ENCODE results near the gene STAP1. TPM values are rescaled to one million over a fixed set of nuclear protein-coding genes. Genes with fewer than 3 reads are reported as not detected.
"Not testable (repeated sequence)": the region's sequence is repeated elsewhere in the genome, so short reads cannot be mapped to it uniquely, and the experiment has no call there.

Gene STAP1
- total and polyA plus RNA-seq, 4 donors: 0.03 to 0.51 (median 0.29) TPM

DNA sequence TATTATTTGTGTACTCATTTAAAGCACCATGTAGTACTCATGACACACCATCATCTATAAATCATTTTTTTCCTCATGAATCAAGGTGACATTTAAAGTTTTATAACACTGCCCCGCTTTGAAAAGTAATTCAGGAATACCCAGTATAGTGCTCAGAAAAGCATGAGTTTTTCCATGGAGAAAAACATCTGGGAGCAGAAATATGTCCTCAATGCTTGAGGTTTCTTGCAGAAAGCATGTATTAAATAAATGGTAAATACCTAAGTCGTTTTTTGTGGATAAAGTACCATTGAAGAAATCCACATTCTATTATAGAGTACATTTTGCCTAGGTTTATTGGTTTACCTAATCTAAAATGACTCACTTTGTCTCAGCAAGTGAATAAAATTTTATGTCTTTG lies 76.2 kb downstream of the STAP1 start:
- no peaks in the 10 kb centered on the region for H3K27me3 ChIP-seq (ENCODE audit: control insufficient read depth in 4 of 4, insufficient read depth in 4 of 4, low read length in 3 of 4)
- no peak overlapping the region for H3K4me3 ChIP-seq (ENCODE audit: low read depth in 1 of 3, low read length in 3 of 3)
- no peaks in the 10 kb centered on the region for H3K4me1 ChIP-seq (ENCODE audit: control insufficient read depth in 4 of 4, insufficient read depth in 4 of 4, low read length in 3 of 4)
- DNase-seq (ENCODE audit: low spot score): no peak
- WGBS: 95% methylated on average over 2 of the region's 2 CpGs
- peaks cover 5 to 44% (median 25%) of the 10 kb centered on the region in 4 donors for H3K36me3 ChIP-seq (ENCODE audit: control insufficient read depth in 4 of 4, insufficient read depth in 3 of 4, low read depth in 1 of 4, low read length in 3 of 4)
- H3K27ac ChIP-seq (ENCODE audit: low read depth in 1 of 2, low read length in 2 of 2): no peak overlapping the region
- no peaks in the 10 kb centered on the region for H3K9me3 ChIP-seq (ENCODE audit: control insufficient read depth in 4 of 4, low read length in 3 of 4)
- TF ChIP-seq FOXA2 (IDR thresholded peaks at IDR 0.05): no peak
- TF ChIP-seq, protein P1, sequence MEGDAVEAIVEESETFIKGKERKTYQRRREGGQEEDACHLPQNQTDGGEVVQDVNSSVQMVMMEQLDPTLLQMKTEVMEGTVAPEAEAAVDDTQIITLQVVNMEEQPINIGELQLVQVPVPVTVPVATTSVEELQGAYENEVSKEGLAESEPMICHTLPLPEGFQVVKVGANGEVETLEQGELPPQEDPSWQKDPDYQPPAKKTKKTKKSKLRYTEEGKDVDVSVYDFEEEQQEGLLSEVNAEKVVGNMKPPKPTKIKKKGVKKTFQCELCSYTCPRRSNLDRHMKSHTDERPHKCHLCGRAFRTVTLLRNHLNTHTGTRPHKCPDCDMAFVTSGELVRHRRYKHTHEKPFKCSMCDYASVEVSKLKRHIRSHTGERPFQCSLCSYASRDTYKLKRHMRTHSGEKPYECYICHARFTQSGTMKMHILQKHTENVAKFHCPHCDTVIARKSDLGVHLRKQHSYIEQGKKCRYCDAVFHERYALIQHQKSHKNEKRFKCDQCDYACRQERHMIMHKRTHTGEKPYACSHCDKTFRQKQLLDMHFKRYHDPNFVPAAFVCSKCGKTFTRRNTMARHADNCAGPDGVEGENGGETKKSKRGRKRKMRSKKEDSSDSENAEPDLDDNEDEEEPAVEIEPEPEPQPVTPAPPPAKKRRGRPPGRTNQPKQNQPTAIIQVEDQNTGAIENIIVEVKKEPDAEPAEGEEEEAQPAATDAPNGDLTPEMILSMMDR (IDR thresholded peaks at IDR 0.05; ENCODE audit: low read depth, low read length, missing input control): no peak
- TF ChIP-seq GABPA (IDR thresholded peaks at IDR 0.05 in 1 of 2, conservative IDR thresholded peaks at IDR 0.05 in 1 of 2): no peak
- TF ChIP-seq JUND (IDR thresholded peaks at IDR 0.05): no peak
- TF ChIP-seq HNF4G (IDR thresholded peaks at IDR 0.05): no peak
- TF ChIP-seq, protein P2, sequence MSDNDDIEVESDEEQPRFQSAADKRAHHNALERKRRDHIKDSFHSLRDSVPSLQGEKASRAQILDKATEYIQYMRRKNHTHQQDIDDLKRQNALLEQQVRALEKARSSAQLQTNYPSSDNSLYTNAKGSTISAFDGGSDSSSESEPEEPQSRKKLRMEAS (IDR thresholded peaks at IDR 0.05): no peak
- TF ChIP-seq FOXA1 (IDR thresholded peaks at IDR 0.05): no peak
- no peak for TF ChIP-seq EGR1 (IDR thresholded peaks at IDR 0.05; ENCODE audit: low read depth in 2 of 2)
- TF ChIP-seq HNF4A (conservative IDR thresholded peaks at IDR 0.05): no peak
- TF ChIP-seq TAF1 (conservative IDR thresholded peaks at IDR 0.05): no peak
- TF ChIP-seq, protein P3, sequence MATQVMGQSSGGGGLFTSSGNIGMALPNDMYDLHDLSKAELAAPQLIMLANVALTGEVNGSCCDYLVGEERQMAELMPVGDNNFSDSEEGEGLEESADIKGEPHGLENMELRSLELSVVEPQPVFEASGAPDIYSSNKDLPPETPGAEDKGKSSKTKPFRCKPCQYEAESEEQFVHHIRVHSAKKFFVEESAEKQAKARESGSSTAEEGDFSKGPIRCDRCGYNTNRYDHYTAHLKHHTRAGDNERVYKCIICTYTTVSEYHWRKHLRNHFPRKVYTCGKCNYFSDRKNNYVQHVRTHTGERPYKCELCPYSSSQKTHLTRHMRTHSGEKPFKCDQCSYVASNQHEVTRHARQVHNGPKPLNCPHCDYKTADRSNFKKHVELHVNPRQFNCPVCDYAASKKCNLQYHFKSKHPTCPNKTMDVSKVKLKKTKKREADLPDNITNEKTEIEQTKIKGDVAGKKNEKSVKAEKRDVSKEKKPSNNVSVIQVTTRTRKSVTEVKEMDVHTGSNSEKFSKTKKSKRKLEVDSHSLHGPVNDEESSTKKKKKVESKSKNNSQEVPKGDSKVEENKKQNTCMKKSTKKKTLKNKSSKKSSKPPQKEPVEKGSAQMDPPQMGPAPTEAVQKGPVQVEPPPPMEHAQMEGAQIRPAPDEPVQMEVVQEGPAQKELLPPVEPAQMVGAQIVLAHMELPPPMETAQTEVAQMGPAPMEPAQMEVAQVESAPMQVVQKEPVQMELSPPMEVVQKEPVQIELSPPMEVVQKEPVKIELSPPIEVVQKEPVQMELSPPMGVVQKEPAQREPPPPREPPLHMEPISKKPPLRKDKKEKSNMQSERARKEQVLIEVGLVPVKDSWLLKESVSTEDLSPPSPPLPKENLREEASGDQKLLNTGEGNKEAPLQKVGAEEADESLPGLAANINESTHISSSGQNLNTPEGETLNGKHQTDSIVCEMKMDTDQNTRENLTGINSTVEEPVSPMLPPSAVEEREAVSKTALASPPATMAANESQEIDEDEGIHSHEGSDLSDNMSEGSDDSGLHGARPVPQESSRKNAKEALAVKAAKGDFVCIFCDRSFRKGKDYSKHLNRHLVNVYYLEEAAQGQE (IDR thresholded peaks at IDR 0.05): no peak
- no peak for TF ChIP-seq SP1 (IDR thresholded peaks at IDR 0.05)
- TF ChIP-seq, protein P4, sequence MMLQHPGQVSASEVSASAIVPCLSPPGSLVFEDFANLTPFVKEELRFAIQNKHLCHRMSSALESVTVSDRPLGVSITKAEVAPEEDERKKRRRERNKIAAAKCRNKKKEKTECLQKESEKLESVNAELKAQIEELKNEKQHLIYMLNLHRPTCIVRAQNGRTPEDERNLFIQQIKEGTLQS (IDR thresholded peaks at IDR 0.05): no peak
- TF ChIP-seq, protein P5, sequence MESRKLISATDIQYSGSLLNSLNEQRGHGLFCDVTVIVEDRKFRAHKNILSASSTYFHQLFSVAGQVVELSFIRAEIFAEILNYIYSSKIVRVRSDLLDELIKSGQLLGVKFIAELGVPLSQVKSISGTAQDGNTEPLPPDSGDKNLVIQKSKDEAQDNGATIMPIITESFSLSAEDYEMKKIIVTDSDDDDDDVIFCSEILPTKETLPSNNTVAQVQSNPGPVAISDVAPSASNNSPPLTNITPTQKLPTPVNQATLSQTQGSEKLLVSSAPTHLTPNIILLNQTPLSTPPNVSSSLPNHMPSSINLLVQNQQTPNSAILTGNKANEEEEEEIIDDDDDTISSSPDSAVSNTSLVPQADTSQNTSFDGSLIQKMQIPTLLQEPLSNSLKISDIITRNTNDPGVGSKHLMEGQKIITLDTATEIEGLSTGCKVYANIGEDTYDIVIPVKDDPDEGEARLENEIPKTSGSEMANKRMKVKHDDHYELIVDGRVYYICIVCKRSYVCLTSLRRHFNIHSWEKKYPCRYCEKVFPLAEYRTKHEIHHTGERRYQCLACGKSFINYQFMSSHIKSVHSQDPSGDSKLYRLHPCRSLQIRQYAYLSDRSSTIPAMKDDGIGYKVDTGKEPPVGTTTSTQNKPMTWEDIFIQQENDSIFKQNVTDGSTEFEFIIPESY (IDR thresholded peaks at IDR 0.05): no peak
- H3K9ac ChIP-seq (ENCODE audit: low read depth in 1 of 2, low read length in 2 of 2): no peak overlapping the region

DNA sequence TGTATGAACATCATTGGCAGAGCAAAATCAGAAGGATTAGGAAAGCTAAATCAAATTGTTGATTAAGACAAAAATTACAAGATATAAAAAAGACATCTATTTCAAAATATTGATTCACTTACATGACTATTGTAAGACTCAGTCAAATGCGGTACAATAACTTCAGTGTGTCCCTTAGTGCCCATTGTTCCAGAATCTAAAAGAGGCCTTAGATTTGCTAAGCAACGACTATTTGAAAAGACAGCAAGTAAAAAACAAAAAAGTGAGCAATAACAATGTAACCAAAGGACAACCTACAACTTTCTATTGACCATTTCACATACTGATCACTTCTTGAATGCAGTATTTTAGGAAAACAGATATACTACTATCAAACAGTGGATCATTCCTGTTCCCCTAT lies 76.8 kb downstream of the STAP1 start:
- no peak for DNase-seq (ENCODE audit: low spot score)
- Histone ChIP-seq H3K36me3 (ENCODE audit: control insufficient read depth in 4 of 4, insufficient read depth in 3 of 4, low read depth in 1 of 4, low read length in 3 of 4) (peaks cover 5 to 39% (median 23%) of the 10 kb centered on the region in 4 donors), H3K9ac (ENCODE audit: low read depth in 1 of 2, low read length in 2 of 2) (no peak overlapping the region), H3K4me1 (ENCODE audit: control insufficient read depth in 4 of 4, insufficient read depth in 4 of 4, low read length in 3 of 4) (peaks cover 0 to under 1% (median 0%) of the 10 kb centered on the region in 4 donors), H3K4me3 (ENCODE audit: low read depth in 1 of 3, low read length in 3 of 3) (no peak overlapping the region), H3K27me3 (ENCODE audit: control insufficient read depth in 4 of 4, insufficient read depth in 4 of 4, low read length in 3 of 4) (no peaks in the 10 kb centered on the region), H3K9me3 (ENCODE audit: control insufficient read depth in 4 of 4, low read length in 3 of 4) (no peaks in the 10 kb centered on the region), H3K27ac (ENCODE audit: low read depth in 1 of 2, low read length in 2 of 2) (no peak overlapping the region)
- 98% methylated on average over 2 of the region's 2 CpGs for WGBS
- TF ChIP-seq TAF1 (conservative IDR thresholded peaks at IDR 0.05): no peak
- TF ChIP-seq HNF4A (conservative IDR thresholded peaks at IDR 0.05): no peak
- TF ChIP-seq RAD21 (IDR thresholded peaks at IDR 0.05): no peak
- TF ChIP-seq JUND (IDR thresholded peaks at IDR 0.05): no peak
- no peak for TF ChIP-seq HNF4G (IDR thresholded peaks at IDR 0.05)
- TF ChIP-seq, protein P3 (IDR thresholded peaks at IDR 0.05): no peak

DNA sequence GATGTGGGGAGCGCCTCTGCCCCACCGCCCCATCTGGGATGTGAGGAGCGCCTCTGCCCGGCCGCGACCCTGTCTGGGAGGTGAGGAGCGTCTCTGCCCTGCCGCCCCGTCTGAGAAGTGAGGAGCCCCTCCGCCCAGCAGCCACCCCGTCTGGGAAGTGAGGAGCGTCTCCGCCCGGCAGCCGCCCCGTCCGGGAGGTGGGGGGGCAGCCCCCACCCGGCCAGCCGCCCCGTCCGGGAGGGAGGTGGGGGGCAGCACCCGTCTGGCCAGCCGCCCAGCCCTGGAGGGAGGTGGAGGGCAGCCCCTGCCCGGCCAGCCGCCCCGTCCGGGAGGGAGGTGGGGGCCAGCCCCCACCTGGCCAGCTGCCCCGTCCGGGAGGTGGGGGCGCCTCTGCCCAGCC lies 78.5 kb downstream of the STAP1 start:
- H3K36me3 ChIP-seq (ENCODE audit: control insufficient read depth in 4 of 4, insufficient read depth in 3 of 4, low read depth in 1 of 4, low read length in 3 of 4): peaks cover 5 to 28% (median 19%) of the 10 kb centered on the region in 4 donors
- not testable (repeated sequence) for H3K4me1 ChIP-seq (ENCODE audit: control insufficient read depth in 4 of 4, insufficient read depth in 4 of 4, low read length in 3 of 4); H3K4me3 ChIP-seq (ENCODE audit: low read depth in 1 of 3, low read length in 3 of 3); H3K9ac ChIP-seq (ENCODE audit: low read depth in 1 of 2, low read length in 2 of 2); H3K27ac ChIP-seq (ENCODE audit: low read depth in 1 of 2, low read length in 2 of 2); H3K27me3 ChIP-seq (ENCODE audit: control insufficient read depth in 4 of 4, insufficient read depth in 4 of 4, low read length in 3 of 4); DNase-seq (ENCODE audit: low spot score); H3K9me3 ChIP-seq (ENCODE audit: control insufficient read depth in 4 of 4, low read length in 3 of 4)
- WGBS: 95% methylated on average over 30 of the region's 30 CpGs
